Ecto neural progenitor cell (in vitro differentiated cells): ENCODE results near the gene PHF14.
"Not testable (repeated sequence)": the region's sequence is repeated elsewhere in the genome, so short reads cannot be mapped to it uniquely, and the experiment has no call there.

Experiments
- DNase-seq: peaks from one replicate; pipeline ENCODE4 v3.0.0-alpha.2; 2018; ENCODE audit warnings: low spot score

The PHF14 gene

GRCh38 chr7:10977113-10977512 is 3.4 kb downstream of the PHF14 start:
- no peak for DNase-seq

DNA sequence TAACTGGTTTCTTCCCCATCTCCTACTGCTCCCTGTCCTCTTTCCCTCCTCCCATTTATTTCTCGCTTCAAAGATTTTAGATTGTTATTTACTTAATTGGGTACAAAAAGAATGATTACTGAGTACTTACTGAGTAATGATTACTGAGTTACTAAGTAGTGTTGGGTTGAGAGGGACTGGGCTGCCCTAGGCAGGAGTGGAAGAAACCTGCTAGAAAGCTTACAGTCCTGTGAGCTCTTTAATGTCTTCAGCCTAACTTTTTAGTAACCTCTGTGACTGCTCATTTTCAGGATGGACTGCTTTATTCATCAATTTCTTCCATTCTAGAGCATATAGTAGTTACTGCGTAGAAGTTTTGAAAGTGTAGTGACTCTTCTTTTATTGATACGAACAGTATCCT is 7.6 kb downstream of the PHF14 start:
- DNase-seq, result no peak

DNA sequence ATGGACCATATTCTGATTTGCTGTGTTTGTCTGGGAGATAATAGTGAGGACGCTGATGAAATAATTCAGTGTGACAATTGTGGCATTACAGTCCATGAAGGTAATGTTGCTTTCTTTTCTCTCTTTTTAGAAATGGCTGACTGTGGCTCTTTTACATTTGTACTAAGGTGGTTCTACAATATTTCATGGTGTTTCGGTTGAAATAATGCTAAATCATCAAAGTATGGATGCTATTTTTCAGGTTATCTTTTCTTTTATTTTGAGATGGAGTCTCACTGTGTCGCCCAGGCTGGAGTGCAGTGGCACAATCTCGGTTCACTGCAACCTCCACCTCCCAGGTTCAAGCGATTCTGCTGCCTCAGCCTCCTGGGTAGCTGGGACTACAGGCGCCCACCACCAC is 17.1 kb downstream of the PHF14 start:
- DNase-seq, result not testable (repeated sequence)

DNA sequence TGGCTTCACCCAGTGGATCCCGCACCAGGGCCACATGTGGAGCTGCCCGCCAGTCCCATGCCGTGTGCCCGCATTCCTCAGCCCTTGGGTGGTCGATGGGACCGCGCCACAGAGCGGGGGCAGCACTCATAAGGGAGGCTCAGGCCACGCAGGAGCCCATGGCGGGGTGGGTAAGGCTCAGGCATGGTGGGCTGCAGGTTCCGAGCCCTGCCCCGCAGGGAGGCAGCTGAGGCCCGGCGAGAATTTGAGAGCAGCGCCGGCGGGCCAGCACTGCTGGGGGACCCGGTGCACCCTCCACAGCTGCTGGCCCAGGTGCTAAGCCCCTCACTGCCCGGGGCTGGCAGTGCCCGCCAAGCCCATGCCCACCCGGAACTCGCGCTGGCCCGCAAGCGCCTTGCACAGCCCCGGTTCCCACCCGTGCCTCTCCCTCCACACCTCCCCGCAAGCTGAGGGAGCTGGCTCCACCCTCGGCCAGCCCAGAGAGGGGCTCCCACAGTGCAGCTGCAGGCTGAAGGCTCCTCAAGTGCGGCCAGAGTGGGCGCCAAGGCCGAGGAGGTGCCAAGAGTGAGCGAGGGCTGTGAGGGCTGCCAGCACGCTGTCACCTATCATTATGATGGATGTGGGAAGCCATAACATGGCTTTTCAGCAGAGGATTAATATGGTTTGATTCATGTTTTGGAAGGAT is 22.0 kb downstream of the PHF14 start:
- DNase-seq, result not testable (repeated sequence)

DNA sequence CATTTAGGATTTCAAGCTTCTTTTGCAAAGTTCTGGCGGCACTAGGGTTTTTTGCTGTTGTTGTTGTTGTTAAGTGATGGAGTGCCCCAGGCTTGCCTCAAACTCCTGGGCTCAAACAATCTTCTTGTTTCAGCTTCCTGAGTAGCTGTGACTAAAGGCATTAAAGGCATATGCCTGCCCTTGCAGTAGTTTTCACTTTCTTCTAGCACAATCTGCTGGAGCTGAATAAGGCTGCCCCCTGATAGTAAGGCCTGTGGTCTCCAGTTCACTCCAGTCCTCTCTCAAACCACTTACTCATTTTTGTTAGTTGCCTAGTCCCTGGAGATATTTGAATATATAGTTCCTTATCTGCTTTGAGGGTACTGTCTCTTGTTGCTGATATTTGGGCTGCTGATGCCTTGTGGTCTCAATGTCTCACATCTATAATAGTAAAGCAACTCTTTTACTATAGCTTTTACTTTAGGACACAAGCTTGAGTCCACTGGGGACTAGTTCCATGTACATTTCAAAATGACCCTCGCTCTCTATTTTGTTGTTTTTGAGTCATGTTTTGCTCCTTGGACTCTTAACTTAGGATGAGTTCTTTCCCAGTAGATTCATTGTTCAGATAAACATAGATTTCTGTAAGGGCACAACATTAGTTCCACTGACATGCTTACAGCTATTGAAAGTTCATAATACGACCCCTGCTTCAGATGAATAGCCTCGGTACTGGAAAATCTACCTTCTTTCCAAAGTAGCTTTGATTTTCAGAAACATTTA is 25.5 kb downstream of the PHF14 start:
- DNase-seq, result no peak

DNA sequence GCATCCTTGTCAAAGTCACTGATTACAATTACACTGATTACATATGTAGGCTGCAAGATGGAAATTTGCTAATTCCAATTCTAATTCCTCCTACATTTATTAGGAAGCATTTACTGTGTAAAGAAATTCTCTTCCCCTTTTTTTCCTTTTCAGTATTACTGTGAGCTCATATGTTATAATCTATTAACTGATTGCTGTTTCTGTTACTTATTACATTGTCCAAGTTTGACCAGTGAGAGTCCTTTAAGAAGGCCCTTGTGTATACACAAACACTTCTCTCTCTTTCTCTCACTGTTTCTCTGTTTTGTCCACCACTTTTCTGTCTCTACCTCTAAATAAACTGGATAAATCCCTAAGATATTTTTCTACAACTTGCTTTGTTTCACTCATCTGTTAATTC is 31.5 kb downstream of the PHF14 start:
- no peak for DNase-seq

- no peak for DNase-seq
These were observed 32.6 kb downstream of the PHF14 start for GRCh38 chr7:11006291-11006690.

DNA sequence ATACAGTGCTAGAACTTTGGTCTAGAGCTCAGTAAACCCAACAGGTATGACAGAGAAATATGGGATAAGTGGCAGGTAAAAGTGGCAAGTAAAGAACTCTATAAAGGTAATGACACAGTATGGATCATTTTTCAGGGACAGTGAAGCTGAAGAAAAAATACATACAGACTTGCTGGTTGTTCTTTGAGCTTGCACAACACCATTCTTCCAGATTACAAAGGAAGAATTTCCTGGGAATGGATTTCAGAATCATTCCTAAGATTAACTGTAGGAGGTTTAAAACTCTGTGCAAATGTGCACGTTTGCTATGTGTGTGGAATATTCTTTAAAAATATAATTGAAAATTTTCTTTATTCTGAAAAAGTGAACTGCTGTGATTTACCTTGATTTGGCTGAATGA is 36.0 kb downstream of the PHF14 start:
- no peak for DNase-seq

- no peak for DNase-seq
These were observed 47.8 kb downstream of the PHF14 start for GRCh38 chr7:11021468-11021867.

DNA sequence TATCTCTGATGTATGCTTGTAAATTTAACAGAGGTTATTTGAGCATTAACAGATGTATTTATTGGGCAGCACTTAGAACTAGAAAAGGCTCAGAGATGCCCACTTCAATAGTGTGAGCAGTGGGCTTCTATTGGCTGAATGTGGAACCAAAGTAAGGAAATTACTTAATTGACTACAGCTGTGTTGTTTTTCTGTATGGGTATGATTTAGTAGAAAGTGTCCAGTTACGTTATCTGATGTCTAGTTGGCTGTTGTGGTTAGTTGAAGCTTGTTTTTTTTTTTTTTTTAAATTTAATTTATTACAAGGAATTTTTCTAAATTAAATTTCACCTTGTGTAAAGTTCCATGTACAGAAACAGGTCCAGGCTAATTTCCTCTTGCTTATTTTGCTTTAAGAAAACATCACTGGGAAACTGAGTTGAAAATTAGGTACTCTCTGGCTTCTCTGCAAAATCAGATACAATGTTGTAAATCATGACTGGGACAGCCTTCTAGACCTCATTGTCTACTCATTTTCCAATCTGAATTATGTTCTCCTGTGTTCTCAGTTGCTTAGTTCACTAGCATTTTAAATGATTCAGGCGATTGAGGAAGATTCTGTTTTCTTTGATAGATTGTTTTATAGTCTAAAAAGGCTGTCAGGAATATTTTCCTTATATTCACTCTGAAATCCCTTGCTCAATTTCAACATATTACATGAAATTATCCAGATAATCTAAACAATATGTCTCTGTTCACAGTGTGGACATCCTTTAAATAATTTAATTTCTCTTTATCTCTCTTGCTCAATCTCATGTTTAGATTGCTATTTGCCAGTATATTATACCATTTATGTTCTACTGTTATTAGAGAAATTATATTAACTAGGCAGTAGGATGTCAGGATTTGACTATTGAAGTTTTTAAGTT is 53.0 kb downstream of the PHF14 start:
- DNase-seq, result no peak

DNA sequence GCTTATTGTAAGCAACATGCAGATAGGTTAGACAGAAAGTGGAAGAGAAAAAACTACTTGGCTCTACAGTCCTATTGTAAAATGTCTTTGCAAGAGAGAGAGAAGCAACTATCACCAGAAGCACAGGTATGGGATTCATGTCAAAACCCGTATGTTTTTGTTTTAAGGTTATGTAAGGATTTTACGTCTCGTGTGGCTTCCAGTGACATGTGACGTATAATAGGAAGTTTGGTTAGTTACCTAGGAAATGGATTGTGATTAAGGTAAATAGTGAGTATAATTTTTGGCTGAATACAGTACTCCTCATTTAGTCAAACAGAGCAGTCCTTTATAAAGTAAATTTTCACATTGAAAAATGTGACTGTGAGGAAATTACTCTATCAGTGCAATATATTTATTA is 62.0 kb downstream of the PHF14 start:
- no peak for DNase-seq

DNA sequence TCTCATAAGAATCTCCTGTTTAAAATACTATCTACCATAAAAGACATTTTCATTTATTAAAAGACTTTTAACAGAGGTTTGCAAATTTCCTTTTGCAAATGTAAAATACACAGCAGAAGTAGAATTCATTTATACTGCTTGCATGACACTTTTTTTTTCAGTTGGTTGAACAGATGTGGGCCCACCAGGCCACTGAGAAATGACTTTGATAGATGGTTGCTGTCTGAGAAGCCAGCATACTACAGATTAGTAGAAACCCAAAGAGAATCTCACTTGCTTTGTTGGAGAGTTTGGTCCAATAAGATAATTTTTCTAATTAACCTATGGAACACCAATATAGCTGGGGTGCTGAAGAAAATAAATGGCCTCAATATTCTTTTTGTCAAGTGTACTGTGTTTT is 66.3 kb downstream of the PHF14 start:
- no peak for DNase-seq

DNA sequence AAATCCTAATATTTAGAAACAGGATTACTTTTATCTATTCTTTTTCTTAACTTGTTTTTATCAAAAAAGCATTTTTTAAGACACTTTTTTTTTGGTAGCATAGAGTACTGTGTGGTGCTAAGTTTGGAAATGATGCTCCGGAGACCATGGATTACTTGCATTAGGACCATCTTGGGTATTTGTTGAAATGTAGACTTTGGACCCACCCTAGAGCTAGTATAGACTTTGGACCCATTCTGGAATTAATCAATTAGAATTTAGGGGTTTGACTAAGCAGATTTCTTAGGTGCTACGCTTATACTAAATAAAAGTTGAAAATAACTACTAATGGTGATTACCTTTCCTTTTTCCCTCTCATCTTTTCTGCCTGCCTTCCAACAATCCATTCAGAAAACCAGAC is 80.4 kb downstream of the PHF14 start:
- DNase-seq, result no peak

GRCh38 chr7:11060893-11061292 is 87.2 kb downstream of the PHF14 start:
- DNase-seq, result no peak

GRCh38 chr7:11062110-11062509 is 88.4 kb downstream of the PHF14 start:
- DNase-seq, result no peak

- no peak for DNase-seq
These were observed 95.9 kb downstream of the PHF14 start for GRCh38 chr7:11069591-11069990.

DNA sequence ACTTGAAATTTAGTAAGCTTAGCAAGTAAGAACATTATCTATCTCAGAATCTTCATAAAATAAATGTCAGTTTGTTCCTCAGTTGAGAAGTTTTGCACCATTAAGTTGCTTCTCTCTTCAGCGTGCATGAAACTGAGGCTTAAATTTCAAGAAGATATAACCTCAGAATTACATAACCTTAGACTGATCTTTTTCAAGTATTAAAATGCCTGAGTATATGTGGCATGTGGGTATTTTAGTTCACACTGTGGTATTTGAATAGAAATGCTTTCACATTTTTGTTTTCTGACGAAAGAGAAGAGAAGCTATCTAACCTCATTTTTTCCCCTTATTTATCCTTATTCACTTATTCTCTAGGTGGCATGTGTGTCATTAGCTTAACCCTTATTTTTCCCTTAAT is 104.1 kb downstream of the PHF14 start:
- DNase-seq, result no peak

- DNase-seq, result no peak
These were observed 104.7 kb downstream of the PHF14 start for GRCh38 chr7:11078247-11078834.

GRCh38 chr7:11079907-11080306 is 106.2 kb downstream of the PHF14 start:
- no peak for DNase-seq

- no peak for DNase-seq
These were observed 108.4 kb downstream of the PHF14 start for GRCh38 chr7:11082121-11082520.

DNA sequence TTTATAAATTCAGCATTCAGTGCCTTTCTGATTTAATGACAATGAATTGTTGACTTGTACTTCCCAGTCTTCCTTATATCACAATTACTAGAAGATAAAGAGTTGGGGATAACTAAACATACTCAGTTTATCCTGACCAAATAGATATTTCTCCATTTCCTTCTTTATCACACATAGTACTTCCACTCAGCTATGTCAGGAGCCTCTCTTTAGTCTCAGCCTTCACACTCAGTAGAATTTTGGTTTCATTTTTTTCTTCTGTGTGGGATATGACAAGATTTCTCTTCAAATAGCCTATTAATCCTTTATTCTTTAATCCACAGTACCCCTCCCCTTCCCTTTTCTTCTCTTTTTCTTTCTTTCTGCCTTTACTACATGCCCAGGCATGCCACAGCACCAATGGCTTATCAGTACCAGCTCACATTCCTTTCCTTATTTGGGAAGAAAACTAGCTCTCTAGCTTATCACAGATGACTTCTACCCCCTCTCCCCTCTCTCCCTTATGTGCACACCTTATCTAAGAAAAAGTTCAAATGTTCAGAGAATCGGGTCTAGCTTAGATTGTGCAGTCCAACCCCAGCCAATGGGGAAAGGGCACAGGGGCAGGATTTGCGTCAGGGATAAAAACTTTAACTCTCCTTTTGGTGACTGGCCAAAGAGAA is 109.0 kb downstream of the PHF14 start:
- DNase-seq, result no peak

- no peak for DNase-seq
These were observed 109.5 kb downstream of the PHF14 start for GRCh38 chr7:11083214-11083568.
